ENCODE data around the gene LHFPL6. TPM values are rescaled to one million over a fixed set of nuclear protein-coding genes. Genes with fewer than 3 reads are reported as not detected.

The LHFPL6 gene
- total RNA-seq, 1 donor: 45.2 TPM

DNA sequence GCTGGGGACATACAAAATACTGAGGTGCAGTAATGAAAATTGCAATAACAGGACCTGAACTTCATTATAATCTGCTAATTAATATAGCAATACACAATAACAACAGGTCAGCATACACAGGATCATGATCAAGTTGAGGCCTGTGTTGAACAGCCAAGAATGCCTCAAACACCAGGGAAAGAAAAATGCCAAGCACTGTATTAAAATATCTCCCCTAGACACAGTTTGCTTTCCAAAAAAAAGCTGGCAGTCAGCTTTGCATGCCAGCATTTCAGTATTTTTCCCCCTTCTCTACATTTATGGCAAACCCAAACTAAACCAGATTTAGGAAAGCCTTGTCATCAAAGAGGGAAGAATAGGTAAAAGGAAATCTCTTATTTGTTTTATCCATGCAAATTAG is 226.9 kb downstream of the LHFPL6 start:
- TF ChIP-seq, protein P1, sequence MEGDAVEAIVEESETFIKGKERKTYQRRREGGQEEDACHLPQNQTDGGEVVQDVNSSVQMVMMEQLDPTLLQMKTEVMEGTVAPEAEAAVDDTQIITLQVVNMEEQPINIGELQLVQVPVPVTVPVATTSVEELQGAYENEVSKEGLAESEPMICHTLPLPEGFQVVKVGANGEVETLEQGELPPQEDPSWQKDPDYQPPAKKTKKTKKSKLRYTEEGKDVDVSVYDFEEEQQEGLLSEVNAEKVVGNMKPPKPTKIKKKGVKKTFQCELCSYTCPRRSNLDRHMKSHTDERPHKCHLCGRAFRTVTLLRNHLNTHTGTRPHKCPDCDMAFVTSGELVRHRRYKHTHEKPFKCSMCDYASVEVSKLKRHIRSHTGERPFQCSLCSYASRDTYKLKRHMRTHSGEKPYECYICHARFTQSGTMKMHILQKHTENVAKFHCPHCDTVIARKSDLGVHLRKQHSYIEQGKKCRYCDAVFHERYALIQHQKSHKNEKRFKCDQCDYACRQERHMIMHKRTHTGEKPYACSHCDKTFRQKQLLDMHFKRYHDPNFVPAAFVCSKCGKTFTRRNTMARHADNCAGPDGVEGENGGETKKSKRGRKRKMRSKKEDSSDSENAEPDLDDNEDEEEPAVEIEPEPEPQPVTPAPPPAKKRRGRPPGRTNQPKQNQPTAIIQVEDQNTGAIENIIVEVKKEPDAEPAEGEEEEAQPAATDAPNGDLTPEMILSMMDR (IDR thresholded peaks at IDR 0.05; ENCODE audit: insufficient read depth, low read length): no peak
- no peak for DNase-seq (ENCODE audit: low read depth)
- no peak overlapping the region for H3K4me3 ChIP-seq (ENCODE audit: low read depth, low read length)

DNA sequence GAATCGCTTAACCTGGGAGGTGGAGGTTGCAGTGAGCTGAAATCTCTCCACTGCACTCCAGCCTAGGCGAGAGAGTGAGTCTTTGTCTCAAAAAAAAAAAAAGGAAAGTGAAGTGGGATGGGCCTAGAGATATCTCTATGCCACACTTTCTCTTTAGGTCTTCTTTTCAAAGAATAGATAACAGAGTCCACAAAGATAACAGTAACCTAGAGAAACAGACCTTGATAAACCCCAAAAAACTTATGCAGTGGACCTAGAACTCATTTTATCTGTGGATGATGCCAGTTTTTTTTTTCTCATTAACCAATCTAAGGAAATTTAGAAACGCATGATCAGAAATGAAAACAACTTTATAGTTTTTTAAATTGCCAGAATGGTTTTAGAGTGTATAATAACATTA is 227.4 kb downstream of the LHFPL6 start:
- H3K4me3 ChIP-seq (ENCODE audit: low read depth, low read length): no peak overlapping the region
- TF ChIP-seq, protein P1 (IDR thresholded peaks at IDR 0.05; ENCODE audit: insufficient read depth, low read length): no peak
- DNase-seq (ENCODE audit: low read depth): no peak

DNA sequence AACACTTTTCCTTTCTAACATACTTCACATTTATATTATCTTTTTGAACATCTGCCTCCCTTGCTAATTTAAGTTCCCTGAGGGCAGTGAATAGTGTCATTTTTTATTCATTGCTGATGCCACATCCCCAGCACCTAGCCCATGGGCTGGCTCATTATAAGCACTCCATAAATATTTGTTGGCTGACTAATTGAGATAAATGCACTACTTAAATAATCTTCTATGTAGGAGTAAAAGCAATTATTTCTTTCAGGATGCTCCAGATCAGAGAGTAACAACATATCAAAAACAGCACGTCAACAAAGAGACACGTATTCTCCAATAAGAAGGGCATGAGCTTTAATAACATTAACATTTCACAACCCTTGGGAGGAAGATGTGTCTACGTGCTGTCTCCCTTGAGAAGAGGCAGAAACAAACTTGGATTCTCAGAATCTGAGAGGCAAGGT is 228.2 kb downstream of the LHFPL6 start:
- no peak overlapping the region for H3K4me3 ChIP-seq (ENCODE audit: low read depth, low read length)
- TF ChIP-seq, protein P1 (IDR thresholded peaks at IDR 0.05; ENCODE audit: insufficient read depth, low read length): no peak
- DNase-seq (ENCODE audit: low read depth): no peak

DNA sequence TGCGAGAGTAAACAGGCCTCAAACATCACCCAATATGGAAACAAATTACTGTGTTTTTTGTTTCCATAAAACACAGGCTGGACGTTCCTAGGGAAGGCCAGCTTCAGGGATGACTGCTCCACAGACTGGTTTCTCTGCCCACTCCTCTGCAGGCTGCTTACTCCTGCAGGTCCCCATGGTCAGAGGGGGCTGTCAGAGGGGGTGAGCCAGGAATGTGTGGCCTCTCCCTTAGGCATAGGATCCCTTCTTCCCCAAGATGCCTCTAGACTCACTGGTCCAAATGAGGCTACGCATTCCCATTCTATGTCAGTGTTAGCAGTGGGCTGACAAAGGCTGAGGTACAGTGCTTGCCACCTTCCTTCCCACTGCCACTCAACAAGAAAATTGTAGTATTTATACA is 229.8 kb downstream of the LHFPL6 start:
- no peak for DNase-seq (ENCODE audit: low read depth)
- no peak overlapping the region for H3K4me3 ChIP-seq (ENCODE audit: low read depth, low read length)
- TF ChIP-seq, protein P1 (IDR thresholded peaks at IDR 0.05; ENCODE audit: insufficient read depth, low read length): no peak

DNA sequence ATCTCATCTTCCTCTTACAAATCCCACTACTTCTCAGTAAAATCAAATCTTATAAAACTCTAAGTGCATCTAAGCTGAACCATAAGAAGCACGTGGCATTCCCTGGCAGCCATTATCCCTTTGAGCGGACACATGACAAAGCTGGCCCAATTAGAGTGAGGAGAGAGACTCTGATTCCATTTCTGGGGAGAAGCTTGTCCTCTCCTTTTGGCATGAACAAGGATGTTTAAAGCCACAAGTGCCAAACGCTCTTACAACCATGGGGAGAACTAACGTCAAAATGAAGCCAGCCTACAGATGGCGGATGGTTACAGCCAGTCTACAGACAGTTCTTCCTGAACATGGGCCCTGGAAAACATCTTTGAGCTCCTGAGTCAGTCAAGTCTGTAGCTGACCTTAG is 231.3 kb downstream of the LHFPL6 start:
- TF ChIP-seq, protein P1 (IDR thresholded peaks at IDR 0.05; ENCODE audit: insufficient read depth, low read length): no peak
- DNase-seq (ENCODE audit: low read depth): no peak
- H3K4me3 ChIP-seq (ENCODE audit: low read depth, low read length): no peak overlapping the region

DNA sequence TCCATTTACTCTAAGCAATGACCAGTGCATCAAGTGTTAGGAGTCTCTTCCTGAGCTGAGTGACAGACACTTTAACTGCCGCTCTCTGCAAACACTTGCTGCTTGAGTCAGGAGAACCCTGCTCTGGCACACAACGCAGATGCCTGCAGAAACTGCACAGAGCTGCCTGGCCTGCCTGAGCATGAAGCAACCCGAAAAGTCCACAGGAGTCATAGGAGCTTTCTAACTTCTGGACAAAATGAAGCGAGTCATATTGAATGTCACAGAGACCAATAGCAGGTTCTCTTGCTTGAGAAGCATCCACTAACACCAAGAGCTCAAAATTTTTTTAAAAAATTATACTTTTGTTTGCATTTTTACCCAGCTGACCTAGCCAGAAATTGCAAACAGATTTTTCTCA is 232.4 kb downstream of the LHFPL6 start:
- TF ChIP-seq, protein P1 (IDR thresholded peaks at IDR 0.05; ENCODE audit: insufficient read depth, low read length): no peak
- DNase-seq (ENCODE audit: low read depth): peak; percentile 34
- H3K4me3 ChIP-seq (ENCODE audit: low read depth, low read length): no peak overlapping the region

DNA sequence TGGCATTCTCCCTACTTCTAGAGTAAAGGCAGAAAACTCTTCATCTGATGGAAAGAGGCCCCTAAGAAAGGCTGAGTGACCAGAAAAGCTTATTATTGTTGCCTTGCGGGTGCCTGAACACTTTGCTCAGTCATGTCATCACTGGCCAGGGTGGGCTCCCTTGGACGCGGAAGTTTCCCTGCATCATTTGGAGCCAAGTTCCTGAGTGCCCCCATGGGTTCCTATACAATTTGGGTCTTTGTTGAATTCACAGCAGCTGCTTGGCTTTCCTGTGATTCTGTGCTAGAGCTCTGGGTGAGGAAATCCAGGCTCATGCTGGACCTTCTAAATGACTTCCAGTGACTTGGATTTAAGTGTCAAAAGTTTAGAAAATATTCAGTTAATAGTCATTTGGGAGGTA is 232.9 kb downstream of the LHFPL6 start:
- H3K4me3 ChIP-seq (ENCODE audit: low read depth, low read length): no peak overlapping the region

More for the DNA sequence above, 232.9 kb downstream of the LHFPL6 start:
- DNase-seq (ENCODE audit: low read depth): no peak
- TF ChIP-seq, protein P1 (IDR thresholded peaks at IDR 0.05; ENCODE audit: insufficient read depth, low read length): no peak
